K562 (cell line): ENCODE measurements around the gene SETD5. TPM values are rescaled to one million over a fixed set of nuclear protein-coding genes. Genes with fewer than 3 reads are reported as not detected.
A peak's percentile ranks its signal among the peaks of the same experiment; 100 is the strongest.

Experiments used
- CREB1 ChIP-seq, 2 experiments: sonication (generic) in 1 of 2; formaldehyde crosslinking in 1 of 2; IDR thresholded peaks; 2 replicates each; pipeline versions ENCODE4 v1.6.1 to v1.8.0; 2012 to 2022; ENCODE audit warnings: inconsistent platforms in 1 of 2, mild to moderate bottlenecking in 1 of 2, missing genetic modification reagents in 1 of 2, moderate library complexity in 1 of 2
- DIDO1 ChIP-seq: fragments of 450-650 bp; IDR thresholded peaks from 2 replicates; pipeline ENCODE4 v1.6.1; 2016; ENCODE audit warnings: low read depth, missing biosample characterization, missing genetic modification characterization
- ILF3 ChIP-seq: fragments of 450-650 bp; IDR thresholded peaks from 2 replicates; pipeline ENCODE4 v1.6.1; 2018; ENCODE audit warnings: antibody characterized with exemption, mild to moderate bottlenecking, moderate library complexity, borderline replicate concordance
- JUND ChIP-seq, 2 experiments: IDR thresholded peaks; 2 replicates in 1 of 2; 3 replicates in 1 of 2; pipeline ENCODE4 v1.6.1; 2011; ENCODE audit warnings: borderline replicate concordance in 2 of 2, low read depth in 2 of 2, low read length in 2 of 2, improper control_type of control experiment in 1 of 2, missing biosample characterization in 1 of 2, missing genetic modification characterization in 1 of 2, missing genetic modification reagents in 1 of 2
- SMARCE1 ChIP-seq: fragments of 450-650 bp; IDR thresholded peaks from 2 replicates; pipeline ENCODE4 v1.7.1; 2016; ENCODE audit warnings: mild to moderate bottlenecking
- SOX6 ChIP-seq: fragments of 450-650 bp; IDR thresholded peaks from 2 replicates; pipeline ENCODE4 v1.6.1; 2014; ENCODE audit warnings: mild to moderate bottlenecking
- TRIM24 ChIP-seq, 2 experiments: fragments of 450-650 bp; IDR thresholded peaks; 2 replicates each; pipeline ENCODE4 v1.6.1; 2016
- ZBTB43 ChIP-seq: sonication (generic); formaldehyde crosslinking; IDR thresholded peaks from 2 replicates; pipeline ENCODE4 v1.8.0; 2023; ENCODE audit warnings: mild to moderate bottlenecking, missing genetic modification reagents
- ZNF253 ChIP-seq: fragments of 250-450 bp; sonication (Bioruptor Pico); conservative IDR thresholded peaks from 2 replicates; pipeline ENCODE4 v1.6.1; 2021; ENCODE audit warnings: mild to moderate bottlenecking
- ZNF408 ChIP-seq: fragments of 250-450 bp; sonication (Bioruptor Pico); IDR thresholded peaks from 2 replicates; pipeline ENCODE4 v1.4.0; 2020; ENCODE audit warnings: low read depth, mild to moderate bottlenecking, moderate library complexity
- polyA plus RNA-seq, 8 experiments: library from polyadenylated mRNA; depleted of rRNA in 4 of 8; stranded (reverse) in 5 of 8; unstranded in 3 of 8; fragments of >200 nt; fragmentation: Nextera tagmentation in 2 of 8; fragmentation: Illumina TruSeq in 1 of 8; extraction: Ambion mirVana in 2 of 8; extraction: Trizol in 1 of 8; gene quantifications; 2 replicates each; pipeline versions ENCODE4 v1.2.1 to v1.2.3, GENCODE V29; 2011 to 2014; ENCODE audit warnings: inconsistent platforms in 1 of 8, missing spikeins in 1 of 8
- total RNA-seq, 7 experiments: library from RNA; depleted of rRNA in 6 of 7; stranded (reverse); fragments of >200 nt in 6 of 7; fragmentation: Illumina TruSeq in 2 of 7; extraction: Trizol in 2 of 7; gene quantifications; 2 replicates each; pipeline versions ENCODE4 v1.2.1 to v1.2.3, GENCODE V29; 2011 to 2021; ENCODE audit warnings: low replicate concordance in 1 of 7
- TF ChIP-seq, protein P1 (sequence below): fragments of 450-650 bp; IDR thresholded peaks from 2 replicates; pipeline ENCODE4 v1.6.1; 2018; ENCODE audit not compliant: partially characterized antibody
- TF ChIP-seq, protein P2 (sequence below): fragments of 450-650 bp; formaldehyde crosslinking; IDR thresholded peaks from 2 replicates; pipeline ENCODE4 v1.4.0; 2020; ENCODE audit warnings: mild to moderate bottlenecking, moderate library complexity
- TF ChIP-seq, protein P3 (sequence below), 2 experiments: fragments of 150-350 bp in 1 of 2; IDR thresholded peaks; 2 replicates each; pipeline ENCODE4 v1.6.1; 2012 to 2016; ENCODE audit warnings: low read depth in 2 of 2, low read length in 2 of 2, mild to moderate bottlenecking in 1 of 2, moderate library complexity in 1 of 2
- TF ChIP-seq, protein P4 (sequence below): IDR thresholded peaks from 2 replicates; pipeline ENCODE4 v1.6.1; 2014; ENCODE audit warnings: antibody characterized with exemption

Gene SETD5
- total and polyA plus RNA-seq, 9 of the 15 experiments (the other 6 are each of a cell fraction or from before 2014, with no cell fraction given) = 20.8 to 135 (median 87.2) TPM

GRCh38 chr3:9420850-9421549, 23.6 kb downstream of the SETD5 start (continued):
- TF ChIP-seq ZBTB43 (CRISPR knock-in tag) (no peak), TRIM24 (IDR thresholded peaks at IDR 0.05) (no peak), JUND (IDR thresholded peaks at IDR 0.05; ENCODE audit: borderline replicate concordance, low read depth, low read length) (no peak), JUND (tag; IDR thresholded peaks at IDR 0.05; ENCODE audit: borderline replicate concordance, low read depth, low read length) (peak; percentile 59; the same call in 1 of the 3 replicates), ZNF408 (CRISPR knock-in tag) (no peak), CREB1 (IDR thresholded peaks at IDR 0.05) (no peak), CREB1 (CRISPR knock-in tag; IDR thresholded peaks at IDR 0.05) (no peak), SOX6 (no peak), ZNF253 (CRISPR knock-in tag) (no peak), ILF3 (no peak), SMARCE1 (no peak; the same call in 1 of the 2 replicates), DIDO1 (tag) (no peak)
- TF ChIP-seq, protein P1, sequence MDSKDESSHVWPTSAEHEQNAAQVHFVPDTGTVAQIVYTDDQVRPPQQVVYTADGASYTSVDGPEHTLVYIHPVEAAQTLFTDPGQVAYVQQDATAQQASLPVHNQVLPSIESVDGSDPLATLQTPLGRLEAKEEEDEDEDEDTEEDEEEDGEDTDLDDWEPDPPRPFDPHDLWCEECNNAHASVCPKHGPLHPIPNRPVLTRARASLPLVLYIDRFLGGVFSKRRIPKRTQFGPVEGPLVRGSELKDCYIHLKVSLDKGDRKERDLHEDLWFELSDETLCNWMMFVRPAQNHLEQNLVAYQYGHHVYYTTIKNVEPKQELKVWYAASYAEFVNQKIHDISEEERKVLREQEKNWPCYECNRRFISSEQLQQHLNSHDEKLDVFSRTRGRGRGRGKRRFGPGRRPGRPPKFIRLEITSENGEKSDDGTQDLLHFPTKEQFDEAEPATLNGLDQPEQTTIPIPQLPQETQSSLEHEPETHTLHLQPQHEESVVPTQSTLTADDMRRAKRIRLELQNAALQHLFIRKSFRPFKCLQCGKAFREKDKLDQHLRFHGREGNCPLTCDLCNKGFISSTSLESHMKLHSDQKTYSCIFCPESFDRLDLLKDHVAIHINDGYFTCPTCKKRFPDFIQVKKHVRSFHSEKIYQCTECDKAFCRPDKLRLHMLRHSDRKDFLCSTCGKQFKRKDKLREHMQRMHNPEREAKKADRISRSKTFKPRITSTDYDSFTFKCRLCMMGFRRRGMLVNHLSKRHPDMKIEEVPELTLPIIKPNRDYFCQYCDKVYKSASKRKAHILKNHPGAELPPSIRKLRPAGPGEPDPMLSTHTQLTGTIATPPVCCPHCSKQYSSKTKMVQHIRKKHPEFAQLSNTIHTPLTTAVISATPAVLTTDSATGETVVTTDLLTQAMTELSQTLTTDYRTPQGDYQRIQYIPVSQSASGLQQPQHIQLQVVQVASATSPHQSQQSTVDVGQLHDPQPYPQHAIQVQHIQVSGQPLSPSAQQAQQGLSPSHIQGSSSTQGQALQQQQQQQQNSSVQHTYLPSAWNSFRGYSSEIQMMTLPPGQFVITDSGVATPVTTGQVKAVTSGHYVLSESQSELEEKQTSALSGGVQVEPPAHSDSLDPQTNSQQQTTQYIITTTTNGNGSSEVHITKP = peak; percentile 17
- TF ChIP-seq, protein P2, sequence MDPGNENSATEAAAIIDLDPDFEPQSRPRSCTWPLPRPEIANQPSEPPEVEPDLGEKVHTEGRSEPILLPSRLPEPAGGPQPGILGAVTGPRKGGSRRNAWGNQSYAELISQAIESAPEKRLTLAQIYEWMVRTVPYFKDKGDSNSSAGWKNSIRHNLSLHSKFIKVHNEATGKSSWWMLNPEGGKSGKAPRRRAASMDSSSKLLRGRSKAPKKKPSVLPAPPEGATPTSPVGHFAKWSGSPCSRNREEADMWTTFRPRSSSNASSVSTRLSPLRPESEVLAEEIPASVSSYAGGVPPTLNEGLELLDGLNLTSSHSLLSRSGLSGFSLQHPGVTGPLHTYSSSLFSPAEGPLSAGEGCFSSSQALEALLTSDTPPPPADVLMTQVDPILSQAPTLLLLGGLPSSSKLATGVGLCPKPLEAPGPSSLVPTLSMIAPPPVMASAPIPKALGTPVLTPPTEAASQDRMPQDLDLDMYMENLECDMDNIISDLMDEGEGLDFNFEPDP = no peak
- TF ChIP-seq, protein P3, sequence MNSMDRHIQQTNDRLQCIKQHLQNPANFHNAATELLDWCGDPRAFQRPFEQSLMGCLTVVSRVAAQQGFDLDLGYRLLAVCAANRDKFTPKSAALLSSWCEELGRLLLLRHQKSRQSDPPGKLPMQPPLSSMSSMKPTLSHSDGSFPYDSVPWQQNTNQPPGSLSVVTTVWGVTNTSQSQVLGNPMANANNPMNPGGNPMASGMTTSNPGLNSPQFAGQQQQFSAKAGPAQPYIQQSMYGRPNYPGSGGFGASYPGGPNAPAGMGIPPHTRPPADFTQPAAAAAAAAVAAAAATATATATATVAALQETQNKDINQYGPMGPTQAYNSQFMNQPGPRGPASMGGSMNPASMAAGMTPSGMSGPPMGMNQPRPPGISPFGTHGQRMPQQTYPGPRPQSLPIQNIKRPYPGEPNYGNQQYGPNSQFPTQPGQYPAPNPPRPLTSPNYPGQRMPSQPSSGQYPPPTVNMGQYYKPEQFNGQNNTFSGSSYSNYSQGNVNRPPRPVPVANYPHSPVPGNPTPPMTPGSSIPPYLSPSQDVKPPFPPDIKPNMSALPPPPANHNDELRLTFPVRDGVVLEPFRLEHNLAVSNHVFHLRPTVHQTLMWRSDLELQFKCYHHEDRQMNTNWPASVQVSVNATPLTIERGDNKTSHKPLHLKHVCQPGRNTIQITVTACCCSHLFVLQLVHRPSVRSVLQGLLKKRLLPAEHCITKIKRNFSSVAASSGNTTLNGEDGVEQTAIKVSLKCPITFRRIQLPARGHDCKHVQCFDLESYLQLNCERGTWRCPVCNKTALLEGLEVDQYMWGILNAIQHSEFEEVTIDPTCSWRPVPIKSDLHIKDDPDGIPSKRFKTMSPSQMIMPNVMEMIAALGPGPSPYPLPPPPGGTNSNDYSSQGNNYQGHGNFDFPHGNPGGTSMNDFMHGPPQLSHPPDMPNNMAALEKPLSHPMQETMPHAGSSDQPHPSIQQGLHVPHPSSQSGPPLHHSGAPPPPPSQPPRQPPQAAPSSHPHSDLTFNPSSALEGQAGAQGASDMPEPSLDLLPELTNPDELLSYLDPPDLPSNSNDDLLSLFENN (IDR thresholded peaks at IDR 0.05; ENCODE audit: low read depth in 2 of 2, low read length in 2 of 2) = no peak
- TF ChIP-seq, protein P4, sequence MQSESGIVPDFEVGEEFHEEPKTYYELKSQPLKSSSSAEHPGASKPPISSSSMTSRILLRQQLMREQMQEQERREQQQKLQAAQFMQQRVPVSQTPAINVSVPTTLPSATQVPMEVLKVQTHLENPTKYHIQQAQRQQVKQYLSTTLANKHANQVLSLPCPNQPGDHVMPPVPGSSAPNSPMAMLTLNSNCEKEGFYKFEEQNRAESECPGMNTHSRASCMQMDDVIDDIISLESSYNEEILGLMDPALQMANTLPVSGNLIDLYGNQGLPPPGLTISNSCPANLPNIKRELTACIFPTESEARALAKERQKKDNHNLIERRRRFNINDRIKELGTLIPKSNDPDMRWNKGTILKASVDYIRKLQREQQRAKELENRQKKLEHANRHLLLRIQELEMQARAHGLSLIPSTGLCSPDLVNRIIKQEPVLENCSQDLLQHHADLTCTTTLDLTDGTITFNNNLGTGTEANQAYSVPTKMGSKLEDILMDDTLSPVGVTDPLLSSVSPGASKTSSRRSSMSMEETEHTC = no peak
